MM.1S (cell line): ENCODE results near the gene AP1M1.

Experiments used
- EZH2 ChIP-seq: fragments of 300-600 bp; sonication (generic); optimal IDR thresholded peaks from 2 replicates; pipeline ENCODE3; 2017; ENCODE audit warnings: low read depth, mild to moderate bottlenecking, antibody characterized with exemption, low read length, mixed read lengths
- TF ChIP-seq, protein P1 (sequence below): fragments of 300-600 bp; sonication (generic); IDR thresholded peaks from 2 replicates; pipeline ENCODE4 v1.5.1; 2016; ENCODE audit warnings: antibody characterized with exemption, low read length, mixed read lengths

DNA sequence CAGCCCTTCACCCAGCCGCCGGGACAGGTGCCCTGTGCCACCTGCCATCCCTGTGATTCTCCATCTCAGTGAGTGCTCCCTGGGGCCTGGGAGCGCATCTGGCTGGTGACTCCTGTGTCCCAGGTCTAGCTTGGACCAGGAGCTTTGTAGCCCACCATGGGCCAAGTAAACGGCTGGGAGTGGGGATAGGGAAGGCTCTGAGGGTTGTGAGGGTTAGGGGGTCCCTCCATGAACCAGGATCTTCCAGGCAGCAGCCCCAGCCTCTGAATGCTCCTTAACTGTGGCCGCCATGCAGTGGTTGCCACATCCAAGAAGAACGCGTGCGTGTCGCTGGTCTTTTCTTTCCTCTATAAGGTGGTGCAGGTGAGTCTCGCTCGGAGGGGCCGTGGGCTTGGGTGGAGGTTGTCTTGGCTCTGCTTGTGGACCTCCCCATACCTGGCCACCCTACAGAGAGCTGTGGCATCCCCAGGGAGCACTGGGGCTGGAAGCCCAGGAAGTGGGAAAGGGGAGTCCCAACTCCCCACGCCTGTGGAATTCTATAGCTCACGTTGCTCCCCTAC is 8.4 kb downstream of the AP1M1 start:
- no peak for TF ChIP-seq EZH2
- TF ChIP-seq, protein P1, sequence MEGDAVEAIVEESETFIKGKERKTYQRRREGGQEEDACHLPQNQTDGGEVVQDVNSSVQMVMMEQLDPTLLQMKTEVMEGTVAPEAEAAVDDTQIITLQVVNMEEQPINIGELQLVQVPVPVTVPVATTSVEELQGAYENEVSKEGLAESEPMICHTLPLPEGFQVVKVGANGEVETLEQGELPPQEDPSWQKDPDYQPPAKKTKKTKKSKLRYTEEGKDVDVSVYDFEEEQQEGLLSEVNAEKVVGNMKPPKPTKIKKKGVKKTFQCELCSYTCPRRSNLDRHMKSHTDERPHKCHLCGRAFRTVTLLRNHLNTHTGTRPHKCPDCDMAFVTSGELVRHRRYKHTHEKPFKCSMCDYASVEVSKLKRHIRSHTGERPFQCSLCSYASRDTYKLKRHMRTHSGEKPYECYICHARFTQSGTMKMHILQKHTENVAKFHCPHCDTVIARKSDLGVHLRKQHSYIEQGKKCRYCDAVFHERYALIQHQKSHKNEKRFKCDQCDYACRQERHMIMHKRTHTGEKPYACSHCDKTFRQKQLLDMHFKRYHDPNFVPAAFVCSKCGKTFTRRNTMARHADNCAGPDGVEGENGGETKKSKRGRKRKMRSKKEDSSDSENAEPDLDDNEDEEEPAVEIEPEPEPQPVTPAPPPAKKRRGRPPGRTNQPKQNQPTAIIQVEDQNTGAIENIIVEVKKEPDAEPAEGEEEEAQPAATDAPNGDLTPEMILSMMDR = no peak
